Activated naive CD4-positive, alpha-beta T cell treated with anti-CD3 and anti-CD28 coated beads, Interleukin-2, amount 50 U/mL, for 72 hours (primary cell): ENCODE measurements around the gene GPC2. TPM values are rescaled to one million over a fixed set of nuclear protein-coding genes. Genes with fewer than 3 reads are reported as not detected.
"Not testable (repeated sequence)": the region's sequence is repeated elsewhere in the genome, so short reads cannot be mapped to it uniquely, and the experiment has no call there.

Experiments
- ATAC-seq, 2 donors: fragments of 150-1000 bp; cut with Tn5 transposase; 2 replicates each; pipeline ENCODE4 v1.10.0; 2021; ENCODE audit warnings: mild to moderate bottlenecking in 2 of 2, moderate library complexity in 2 of 2
- DNase-seq, 2 donors: peaks; one replicate each; pipeline ENCODE4 v3.0.0; 2021 to 2022; ENCODE audit warnings: low spot score in 2 of 2
- H3K27ac Mint-ChIP-seq, 2 donors: one replicate each; pipeline ENCODE4 v1.8.0; 2022; ENCODE audit warnings: mild to moderate bottlenecking in 2 of 2, mixed read lengths in 2 of 2
- H3K36me3 Mint-ChIP-seq, 2 donors: one replicate each; pipeline ENCODE4 v1.8.0; 2022; ENCODE audit warnings: mixed read lengths in 2 of 2
- H3K9me3 Mint-ChIP-seq, 2 donors: one replicate each; pipeline ENCODE4 v1.8.0; 2022; ENCODE audit warnings: mixed read lengths in 2 of 2
- total RNA-seq, 2 donors: library from RNA; stranded (reverse); gene quantifications; one replicate each; pipeline ENCODE4 v1.2.3, GENCODE V29; 2022

GPC2 gene, protein sequence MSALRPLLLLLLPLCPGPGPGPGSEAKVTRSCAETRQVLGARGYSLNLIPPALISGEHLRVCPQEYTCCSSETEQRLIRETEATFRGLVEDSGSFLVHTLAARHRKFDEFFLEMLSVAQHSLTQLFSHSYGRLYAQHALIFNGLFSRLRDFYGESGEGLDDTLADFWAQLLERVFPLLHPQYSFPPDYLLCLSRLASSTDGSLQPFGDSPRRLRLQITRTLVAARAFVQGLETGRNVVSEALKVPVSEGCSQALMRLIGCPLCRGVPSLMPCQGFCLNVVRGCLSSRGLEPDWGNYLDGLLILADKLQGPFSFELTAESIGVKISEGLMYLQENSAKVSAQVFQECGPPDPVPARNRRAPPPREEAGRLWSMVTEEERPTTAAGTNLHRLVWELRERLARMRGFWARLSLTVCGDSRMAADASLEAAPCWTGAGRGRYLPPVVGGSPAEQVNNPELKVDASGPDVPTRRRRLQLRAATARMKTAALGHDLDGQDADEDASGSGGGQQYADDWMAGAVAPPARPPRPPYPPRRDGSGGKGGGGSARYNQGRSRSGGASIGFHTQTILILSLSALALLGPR
- 10 to 100 TPM in 1 of 2 donors, 1 to 10 TPM in 1; 7.0 to 18.9 TPM for total RNA-seq

DNA sequence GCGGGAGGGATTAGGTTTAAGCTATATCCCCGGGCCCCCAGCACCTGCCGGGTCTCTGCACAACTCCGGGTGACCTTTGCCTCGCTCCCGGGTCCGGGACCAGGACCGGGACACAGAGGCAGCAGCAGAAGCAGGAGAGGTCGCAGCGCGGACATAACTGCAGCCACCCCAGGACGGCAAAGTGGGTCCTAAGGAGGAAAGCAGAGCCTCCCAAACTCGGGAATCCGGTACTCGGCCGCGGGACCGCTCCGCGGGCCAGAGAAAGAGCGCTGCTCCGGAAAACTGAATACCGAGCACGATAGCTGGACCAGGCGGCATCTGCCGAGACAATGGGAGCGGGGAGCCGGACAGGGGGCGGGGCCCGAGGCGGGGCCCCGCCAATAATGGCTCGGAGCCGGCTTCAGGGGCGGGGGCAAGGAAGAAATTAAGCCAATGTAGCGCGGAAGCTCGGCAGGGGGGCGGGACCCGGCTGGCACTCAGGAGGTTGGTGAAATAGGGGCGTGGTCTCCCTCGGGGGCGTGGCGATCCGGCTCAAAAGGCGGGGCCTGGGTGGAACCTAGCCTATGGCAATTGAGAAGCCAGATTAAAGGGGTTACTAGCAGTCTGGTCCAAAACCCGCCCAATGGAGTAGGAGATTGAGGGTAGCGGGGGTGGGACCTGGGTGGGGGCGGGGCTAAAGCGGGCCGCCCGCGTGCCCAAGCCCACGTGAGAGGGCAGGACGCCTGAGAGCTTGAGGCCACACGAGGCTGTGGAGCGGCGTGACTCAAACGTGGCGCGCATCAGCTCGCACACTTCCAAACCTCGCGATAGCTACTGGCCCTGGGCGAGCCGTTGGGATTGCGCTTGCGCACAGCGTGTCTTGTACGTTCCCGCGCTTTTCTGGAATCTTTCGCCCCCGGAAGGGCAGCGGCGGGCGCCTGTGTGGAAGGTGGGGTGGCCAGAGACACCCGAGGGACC, at the start of gene GPC2, which contains the start of gene STAG3:
GPC2 (minus strand) TSS at position 337 of the 957 bp plus-strand sequence; CDS start at position 155, 182 bp downstream.
STAG3 (plus strand) TSS at position 874 of the 957 bp plus-strand sequence. CDS start 2,639 bp downstream, outside the sequence.
- H3K36me3 Mint-ChIP-seq = peaks cover 0 to 7% of the 10 kb centered on the region in 2 donors
- H3K27ac Mint-ChIP-seq = peak within 1 kb of the TSS in 1 of 2 donors; percentile 75
- ATAC-seq (peak; percentile 87 to 93), DNase-seq (peak; percentile 96 to 99)
- peaks cover 0 to 4% of the 10 kb centered on the region in 2 donors for H3K9me3 Mint-ChIP-seq

DNA sequence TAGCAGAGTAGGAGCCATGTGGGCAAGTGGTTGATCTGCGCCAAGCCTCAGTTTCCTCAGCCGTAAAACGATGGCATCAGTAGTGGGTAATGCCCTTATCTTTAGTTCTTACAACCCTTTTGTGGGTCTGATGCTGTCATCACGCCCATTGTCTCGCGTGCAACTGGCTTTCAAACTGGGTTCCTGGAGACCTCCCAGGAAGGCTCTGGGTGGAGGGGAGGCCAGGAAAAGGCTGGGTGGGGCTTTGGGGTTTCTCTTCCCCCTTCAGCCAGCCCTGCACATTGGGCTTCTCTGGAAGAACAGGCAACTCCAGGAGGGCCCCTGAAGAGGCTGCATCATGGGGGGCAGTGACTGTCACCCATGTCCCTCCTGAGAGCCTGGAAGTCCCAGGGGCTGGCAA, 47.7 kb upstream of the GPC2 start:
- H3K9me3 Mint-ChIP-seq, DNase-seq, ATAC-seq: not testable (repeated sequence)
- H3K36me3 Mint-ChIP-seq = peaks cover 41 to 49% of the 10 kb centered on the region in 2 donors
- peak overlapping the region; percentile 74 to 99 for H3K27ac Mint-ChIP-seq

DNA sequence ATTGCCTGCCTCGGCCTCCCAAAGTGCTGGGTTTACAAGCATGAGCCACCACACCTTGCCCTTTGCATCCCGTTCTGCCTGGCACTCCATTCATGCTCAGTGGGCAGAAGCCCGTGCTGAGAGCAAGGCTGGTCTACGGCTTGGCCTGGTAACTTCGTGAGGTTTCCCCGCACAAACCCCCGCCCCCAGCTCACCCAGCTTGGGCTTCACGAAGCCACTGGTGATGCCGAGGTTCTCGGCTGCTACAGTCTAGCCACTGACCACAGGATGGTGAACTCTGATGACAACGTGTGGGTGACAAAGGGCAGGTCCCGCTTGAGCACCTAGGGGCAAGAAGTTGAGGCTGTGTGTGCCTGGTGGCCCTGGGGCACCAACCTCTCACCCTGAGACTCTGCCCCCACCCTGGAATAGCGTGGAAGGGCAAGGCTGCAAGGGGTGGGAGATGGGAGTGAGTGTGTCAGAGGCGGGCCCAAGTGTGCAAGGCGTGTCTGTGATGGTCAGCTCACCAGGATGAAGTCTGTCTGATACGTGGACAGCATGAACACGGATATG, 46.3 kb upstream of the GPC2 start:
- H3K27ac Mint-ChIP-seq = peak overlapping the region; percentile 97 to 99
- not testable (repeated sequence) for H3K9me3 Mint-ChIP-seq
- peaks cover 54 to 64% of the 10 kb centered on the region in 2 donors for H3K36me3 Mint-ChIP-seq
- peak in 1 of 2 donors; percentile 74 for DNase-seq
- ATAC-seq = peak in 1 of 2 donors; percentile 19

DNA sequence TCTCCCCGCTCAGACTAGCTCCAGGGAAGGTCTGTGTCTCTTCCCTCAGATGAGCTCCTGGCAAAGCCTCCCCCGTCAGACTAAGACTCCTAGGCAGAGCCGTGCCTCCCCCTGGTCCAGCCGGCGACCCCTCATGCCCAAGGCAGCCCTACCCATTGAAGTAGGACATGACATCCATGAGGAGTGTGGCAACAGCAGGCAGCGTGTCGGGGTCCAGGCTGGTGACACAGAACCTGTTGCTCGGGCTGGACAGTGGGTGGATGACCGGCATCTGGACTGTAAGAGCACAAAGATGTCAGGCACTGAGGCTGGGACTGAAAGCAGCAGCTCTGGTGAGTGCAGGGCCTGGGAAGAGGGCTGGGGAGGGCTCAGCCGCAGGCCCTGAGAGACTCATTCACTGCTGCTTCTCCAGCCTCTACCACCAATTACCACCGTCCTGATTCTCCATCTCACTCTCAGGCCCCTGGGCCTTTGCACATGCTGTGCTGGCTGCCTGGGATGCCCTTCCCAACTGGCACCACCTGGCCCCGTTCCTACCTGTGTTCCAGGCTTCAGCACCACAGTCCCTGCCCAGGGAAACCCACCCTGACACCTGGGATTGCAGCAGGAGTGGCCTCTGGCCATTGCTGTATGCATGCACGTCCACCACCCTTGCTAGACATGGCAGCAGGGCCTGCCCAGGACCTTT, 45.4 kb upstream of the GPC2 start:
- Mint-ChIP-seq H3K9me3 (no peaks in the 10 kb centered on the region), H3K36me3 (peaks cover 56 to 65% of the 10 kb centered on the region in 2 donors), H3K27ac (peak overlapping the region; percentile 97 to 99)
- DNase-seq (no peak), ATAC-seq (no peak)

DNA sequence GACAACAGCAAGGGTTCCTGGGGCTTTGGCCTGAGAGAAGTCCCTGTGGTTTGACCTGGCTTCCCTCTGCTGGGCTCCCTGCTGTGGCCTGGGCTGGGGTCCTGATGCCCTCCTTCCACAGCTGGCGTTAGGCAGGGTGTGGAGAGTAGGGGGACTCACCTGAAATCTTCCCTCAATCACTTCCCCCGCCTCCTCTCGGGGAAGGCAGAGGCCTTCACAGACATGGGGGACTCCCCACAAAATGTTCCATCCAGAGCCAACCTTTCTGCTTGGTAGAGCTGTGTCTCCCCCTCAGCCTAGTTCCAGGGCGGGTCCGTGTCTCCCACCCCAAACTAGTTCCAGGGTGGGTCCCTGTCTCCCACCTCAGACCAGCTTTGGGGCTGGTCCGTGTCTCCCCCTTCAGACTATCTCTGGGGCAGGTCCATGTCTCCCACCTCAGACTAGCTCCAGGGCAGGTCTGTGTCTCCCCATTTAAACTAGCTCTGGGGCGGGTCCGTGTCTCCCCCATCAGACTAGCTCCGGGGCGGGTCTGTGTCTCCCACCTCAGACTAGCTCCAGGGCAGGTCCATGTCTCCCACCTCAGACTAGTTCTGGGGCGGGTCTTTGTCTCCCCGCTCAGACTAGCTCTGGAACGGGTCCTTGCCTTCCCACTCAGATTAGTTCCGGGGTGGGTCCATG, 44.7 kb upstream of the GPC2 start:
- Mint-ChIP-seq H3K27ac (peak overlapping the region; percentile 97 to 99), H3K36me3 (peaks cover 56 to 65% of the 10 kb centered on the region in 2 donors), H3K9me3 (no peaks in the 10 kb centered on the region)
- no peak for ATAC-seq
- DNase-seq = peak in 1 of 2 donors; percentile 72

DNA sequence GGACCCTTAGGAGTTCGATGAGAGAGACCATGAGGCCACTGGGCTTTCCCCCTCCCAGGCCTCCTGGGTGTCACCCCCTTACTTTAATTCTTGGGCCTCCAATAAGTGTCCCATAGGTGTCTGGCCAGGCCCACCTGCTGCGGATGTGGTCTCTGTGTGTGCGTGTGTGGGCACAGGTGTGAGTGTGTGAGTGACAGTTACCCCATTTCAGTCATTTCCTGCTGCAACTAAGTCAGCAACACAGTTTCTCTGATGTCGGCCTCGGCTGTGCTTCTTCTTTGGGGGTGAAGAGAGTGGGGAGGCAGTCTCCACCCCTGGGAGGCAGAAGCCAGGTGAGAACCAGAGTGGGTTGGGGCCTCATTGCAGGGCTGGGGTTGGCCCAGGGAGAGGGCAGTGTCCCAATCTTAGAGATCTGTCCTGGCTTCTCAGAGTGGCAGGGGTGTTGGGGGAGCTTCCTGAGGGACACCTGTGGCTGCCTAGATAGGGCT, 44.1 kb upstream of the GPC2 start:
- Mint-ChIP-seq H3K36me3 (peaks cover 56 to 65% of the 10 kb centered on the region in 2 donors), H3K27ac (peak overlapping the region; percentile 97 to 99), H3K9me3 (no peaks in the 10 kb centered on the region)
- ATAC-seq (peak; percentile 69 to 72), DNase-seq (peak; percentile 64 to 82)

DNA sequence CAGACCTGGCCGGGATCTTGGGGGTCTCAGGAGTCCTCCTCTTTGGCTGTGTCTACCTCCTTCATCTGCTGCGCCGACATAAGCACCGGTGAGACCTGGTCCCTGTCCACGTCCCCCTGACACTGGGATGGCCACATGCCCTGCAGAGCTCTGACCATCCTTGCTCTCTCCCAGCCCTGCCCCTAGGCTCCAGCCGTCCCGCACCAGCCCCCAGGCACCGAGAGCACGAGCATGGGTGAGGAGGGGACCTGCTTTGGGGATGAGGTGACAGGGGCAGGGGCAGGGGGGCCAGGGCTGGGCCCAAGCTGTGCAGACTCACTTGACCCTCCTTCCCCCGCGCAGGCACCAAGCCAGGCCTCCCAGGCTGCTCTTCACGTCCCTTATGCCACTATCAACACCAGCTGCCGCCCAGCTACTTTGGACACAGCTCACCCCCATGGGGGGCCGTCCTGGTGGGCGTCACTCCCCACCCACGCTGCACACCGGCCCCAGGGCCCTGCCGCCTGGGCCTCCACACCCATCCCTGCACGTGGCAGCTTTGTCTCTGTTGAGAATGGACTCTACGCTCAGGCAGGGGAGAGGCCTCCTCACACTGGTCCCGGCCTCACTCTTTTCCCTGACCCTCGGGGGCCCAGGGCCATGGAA, 43.5 kb upstream of the GPC2 start:
- Mint-ChIP-seq H3K9me3 (no peaks in the 10 kb centered on the region), H3K36me3 (peaks cover 56 to 65% of the 10 kb centered on the region in 2 donors), H3K27ac (peak overlapping the region; percentile 97 to 99)
- DNase-seq (no peak), ATAC-seq (peak; percentile 5 to 25)

DNA sequence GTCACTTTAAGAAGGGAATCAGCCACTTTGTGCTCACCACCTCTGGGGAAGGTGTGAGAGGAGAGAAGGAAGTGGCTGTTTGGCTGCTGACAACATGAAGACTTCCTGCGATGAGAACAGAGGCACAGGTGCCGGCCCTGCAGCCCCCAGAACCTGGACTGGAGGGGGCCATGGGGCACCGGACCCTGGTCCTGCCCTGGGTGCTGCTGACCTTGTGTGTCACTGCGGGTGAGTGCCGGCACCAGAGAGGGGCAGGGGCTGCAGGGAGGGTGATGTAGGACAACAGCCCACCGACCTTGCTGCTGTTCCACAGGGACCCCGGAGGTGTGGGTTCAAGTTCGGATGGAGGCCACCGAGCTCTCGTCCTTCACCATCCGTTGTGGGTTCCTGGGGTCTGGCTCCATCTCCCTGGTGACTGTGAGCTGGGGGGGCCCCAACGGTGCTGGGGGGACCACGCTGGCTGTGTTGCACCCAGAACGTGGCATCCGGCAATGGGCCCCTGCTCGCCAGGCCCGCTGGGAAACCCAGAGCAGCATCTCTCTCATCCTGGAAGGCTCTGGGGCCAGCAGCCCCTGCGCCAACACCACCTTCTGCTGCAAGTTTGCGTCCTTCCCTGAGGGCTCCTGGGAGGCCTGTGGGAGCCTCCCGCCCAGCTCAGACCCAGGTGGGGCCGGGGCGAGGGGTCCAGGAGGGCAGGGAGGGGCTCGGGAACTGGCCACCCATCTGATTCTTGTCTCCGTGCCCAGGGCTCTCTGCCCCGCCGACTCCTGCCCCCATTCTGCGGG, 42.8 kb upstream of the GPC2 start, which contains the start of gene PVRIG:
PVRIG (plus strand) TSS at position 149 of the 785 bp plus-strand sequence; CDS start at position 171, 22 bp downstream.
- DNase-seq = peak in 1 of 2 donors; percentile 24
- not testable (repeated sequence) for H3K9me3 Mint-ChIP-seq
- Mint-ChIP-seq H3K36me3 (peaks cover 56 to 65% of the 10 kb centered on the region in 2 donors), H3K27ac (peak within 1 kb of the TSS; percentile 97 to 99)
- peak in 1 of 2 donors; percentile 3 for ATAC-seq

DNA sequence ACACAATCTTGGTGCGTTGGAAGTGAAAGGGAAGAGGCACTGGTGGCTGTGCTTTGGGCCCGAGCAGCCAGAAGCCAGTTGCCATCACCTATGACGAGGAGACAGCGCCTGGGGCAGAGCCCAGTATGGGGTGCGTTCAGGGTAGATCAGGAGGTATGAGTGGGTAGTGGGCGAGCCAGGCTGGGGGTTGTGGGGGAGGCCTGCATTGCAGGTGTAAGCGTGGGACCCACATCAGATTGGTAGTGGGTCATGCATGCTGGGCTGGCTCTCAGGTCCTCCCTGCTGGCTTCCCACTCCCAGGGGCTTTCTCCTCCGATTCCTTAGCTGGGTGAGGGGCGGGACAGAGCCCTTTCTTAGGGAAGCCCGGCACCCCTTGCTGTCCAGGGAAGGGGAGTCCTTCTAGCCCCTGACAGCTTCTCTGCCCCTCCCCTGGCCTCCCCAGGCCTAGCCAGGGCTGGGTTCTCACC, 42.1 kb upstream of the GPC2 start:
- DNase-seq = peak in 1 of 2 donors; percentile 37
- no peak for ATAC-seq
- peak overlapping the region; percentile 97 to 99 for H3K27ac Mint-ChIP-seq
- H3K36me3 Mint-ChIP-seq = peaks cover 56 to 60% of the 10 kb centered on the region in 2 donors
- no peaks in the 10 kb centered on the region for H3K9me3 Mint-ChIP-seq

DNA sequence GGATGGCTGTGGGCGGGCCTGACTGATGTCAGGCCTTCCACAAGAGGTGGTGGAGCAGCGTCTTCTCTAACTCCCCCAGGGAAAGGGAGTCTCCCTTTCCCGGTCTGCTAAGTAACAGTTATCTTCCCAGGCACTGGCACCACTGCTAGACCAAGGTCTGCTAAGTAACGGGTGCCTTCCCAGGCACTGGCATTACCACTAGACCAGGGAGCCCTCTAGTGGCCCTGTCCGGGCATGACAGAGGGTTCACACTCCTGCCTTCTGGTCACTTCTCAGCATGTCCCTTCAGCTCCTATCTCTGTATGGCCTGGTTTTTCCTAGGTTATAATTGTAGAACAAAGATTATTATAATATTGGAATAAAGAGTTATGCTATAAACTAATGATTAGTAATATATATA, 40.8 kb upstream of the GPC2 start:
- ATAC-seq (peak; percentile 11 to 44), DNase-seq (peak; percentile 94 to 95)
- peak overlapping the region in 1 of 2 donors; percentile 99 for H3K27ac Mint-ChIP-seq
- H3K9me3 Mint-ChIP-seq = not testable (repeated sequence)
- H3K36me3 Mint-ChIP-seq = peaks cover 45 to 46% of the 10 kb centered on the region in 2 donors

DNA sequence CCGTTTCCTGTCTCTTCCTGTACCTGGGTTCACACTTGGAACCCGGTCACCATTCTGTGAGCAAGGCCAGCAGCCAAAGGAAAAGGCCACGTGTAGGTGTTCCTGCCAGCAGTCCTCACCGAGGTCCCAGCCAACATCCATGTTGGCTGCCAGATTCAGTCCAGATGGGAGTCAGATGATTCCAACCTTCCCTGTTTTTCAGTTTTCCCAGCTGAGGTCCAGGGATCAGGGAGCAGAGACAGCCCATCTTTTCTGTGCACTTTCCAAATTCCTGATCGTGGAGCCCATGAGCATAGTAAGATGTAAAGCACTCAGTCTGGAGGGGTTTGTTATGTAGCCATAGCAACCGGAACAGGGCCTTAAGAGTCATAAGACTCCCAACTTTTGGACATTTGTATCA, 38.7 kb upstream of the GPC2 start:
- ATAC-seq (no peak), DNase-seq (no peak)
- peaks cover 30 to 34% of the 10 kb centered on the region in 2 donors for H3K36me3 Mint-ChIP-seq
- H3K9me3 Mint-ChIP-seq = no peaks in the 10 kb centered on the region
- H3K27ac Mint-ChIP-seq = no peak overlapping the region

DNA sequence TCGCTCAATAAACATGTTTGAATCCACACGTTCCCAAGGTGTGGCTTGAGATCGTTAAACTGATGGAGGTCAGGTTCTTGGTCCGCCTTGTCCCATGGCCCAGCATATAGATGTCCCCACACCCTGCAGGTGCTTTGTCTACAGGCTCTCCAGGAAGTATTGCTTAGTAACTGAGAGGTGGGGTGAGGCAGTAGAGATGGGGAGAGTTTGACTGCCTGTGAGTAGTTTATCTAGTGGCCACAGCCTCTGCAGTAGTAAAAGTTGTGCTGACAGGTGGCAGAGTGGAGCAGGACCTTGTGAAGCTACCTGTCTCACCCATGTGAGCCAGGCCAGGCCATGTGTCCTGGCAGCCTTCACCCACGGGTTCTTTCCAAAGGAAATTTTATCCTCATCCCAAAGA, 37.2 kb upstream of the GPC2 start:
- H3K36me3 Mint-ChIP-seq = peaks cover 21 to 26% of the 10 kb centered on the region in 2 donors

DNA sequence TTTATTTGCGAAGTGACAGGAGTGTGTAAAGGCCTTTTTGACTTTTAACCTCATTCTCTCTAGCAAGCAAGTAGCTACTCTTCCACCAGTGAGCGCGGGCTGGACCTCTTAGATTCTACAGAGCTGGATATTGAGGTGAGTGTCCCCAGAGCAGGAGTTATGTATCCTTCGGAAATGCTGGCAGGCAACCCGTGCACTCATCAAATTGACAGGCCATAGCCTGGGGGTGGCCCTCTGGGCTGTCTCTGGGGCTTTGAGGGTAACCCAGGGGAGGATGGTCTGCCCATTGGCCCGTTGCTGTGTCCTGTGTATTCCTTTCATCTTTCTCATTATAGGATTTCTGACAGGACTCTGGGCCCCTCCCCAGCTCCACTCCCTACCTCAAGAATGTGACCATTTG, 36.5 kb upstream of the GPC2 start:
- Mint-ChIP-seq H3K36me3 (peaks cover 18 to 22% of the 10 kb centered on the region in 2 donors), H3K27ac (no peak overlapping the region), H3K9me3 (peaks cover 0 to 8% of the 10 kb centered on the region in 2 donors)
- ATAC-seq (no peak), DNase-seq (no peak)

More for the DNA sequence above, 37.2 kb upstream of the GPC2 start:
- peak overlapping the region in 1 of 2 donors; percentile 5 for H3K27ac Mint-ChIP-seq
- ATAC-seq, H3K9me3 Mint-ChIP-seq, DNase-seq: not testable (repeated sequence)
